Testis (tissue), 2 donors: ENCODE data around the gene SLC66A1.

Experiments used
- CTCF ChIP-seq, 3 experiments: fragments of 450-650 bp in 2 of 3; fragments of 200-600 bp in 1 of 3; sonication (generic) in 1 of 3; IDR thresholded peaks; one replicate each; pipeline ENCODE4 v1.5.1; 2016 to 2019; ENCODE audit warnings: antibody characterized with exemption in 3 of 3, mild to moderate bottlenecking in 2 of 3, moderate library complexity in 1 of 3
- POLR2A ChIP-seq: fragments of 450-650 bp; IDR thresholded peaks from one replicate; pipeline ENCODE4 v1.6.1; 2017; ENCODE audit warnings: antibody characterized with exemption, mild to moderate bottlenecking, moderate library complexity

DNA sequence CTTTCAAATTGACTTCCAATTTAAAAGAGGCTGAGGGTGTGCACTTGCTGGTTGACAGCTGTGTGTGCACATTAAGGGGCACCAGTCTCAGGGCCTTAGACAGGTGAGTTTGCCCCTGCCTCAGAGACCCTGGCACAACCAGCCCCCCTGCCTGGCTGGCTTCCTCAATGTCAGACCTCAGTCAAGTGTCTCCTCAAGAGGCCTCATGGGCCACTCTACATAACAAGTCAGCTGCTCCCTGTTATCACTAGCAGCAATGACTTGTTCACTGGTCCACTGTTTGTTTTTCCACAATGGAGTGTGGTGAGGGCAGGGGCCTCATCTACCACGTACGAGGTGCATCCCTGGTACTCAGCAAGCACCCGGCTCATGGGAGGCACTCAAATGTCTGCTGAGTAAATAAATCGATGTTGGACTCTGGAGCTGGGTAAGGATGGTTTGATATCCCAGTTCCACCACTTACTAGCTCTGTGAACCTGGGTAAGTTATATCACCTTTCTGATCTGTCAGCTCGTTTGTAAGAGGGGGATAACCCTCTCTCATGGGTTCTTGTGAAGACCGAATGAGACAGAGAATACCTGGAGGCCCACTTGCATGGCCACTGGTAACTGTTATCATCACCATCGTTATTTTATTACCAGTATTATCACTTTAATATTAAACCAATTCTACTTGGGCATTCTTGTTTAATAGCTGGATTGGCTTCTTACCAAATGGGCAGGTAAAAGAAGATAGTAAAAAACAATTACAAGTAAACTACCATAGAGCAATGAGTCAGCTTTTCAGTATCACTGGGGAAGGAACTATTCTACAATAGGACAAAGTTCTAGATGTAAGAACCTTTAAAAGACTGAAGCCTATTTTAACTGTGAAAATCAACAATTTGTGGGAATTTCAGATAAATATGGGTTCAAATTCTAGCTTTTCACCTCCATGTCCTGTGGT, 64.6 kb downstream of the SLC66A1 start:
- TF ChIP-seq CTCF (IDR thresholded peaks at IDR 0.05) (no peak), POLR2A (no peak)
